Measurements from ENCODE around the gene OTUD7B. TPM values are rescaled to one million over a fixed set of nuclear protein-coding genes. Genes with fewer than 3 reads are reported as not detected.

OTUD7B gene
- total and polyA plus RNA-seq, 8 donors, result 2.6 to 16.9 (median 9.0) TPM

DNA sequence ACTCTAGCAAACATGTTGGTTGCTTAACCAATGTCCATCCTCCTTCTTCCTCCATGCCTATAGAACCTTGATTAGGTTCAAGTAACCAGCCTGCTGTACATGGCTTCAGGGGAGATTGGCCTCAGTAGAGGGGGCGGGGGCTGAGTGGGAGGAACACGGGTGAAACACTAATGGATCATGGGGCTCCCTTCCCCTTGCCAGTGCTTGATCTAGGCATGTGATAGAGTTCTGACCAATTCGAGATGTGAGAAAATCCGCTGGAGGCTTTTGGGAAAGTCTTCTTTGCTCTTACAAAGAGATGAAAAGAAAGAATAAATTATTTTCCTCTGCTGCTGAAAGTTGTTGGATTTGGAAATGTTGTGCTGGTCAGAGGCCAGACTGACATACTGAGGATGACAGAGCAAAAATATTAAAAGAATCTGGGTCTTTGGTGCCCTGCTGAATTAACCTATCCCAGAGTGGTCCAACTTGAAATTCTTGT is 5.2 kb upstream of the OTUD7B start:
- FAIRE-seq (no peak), ATAC-seq (no peak), DNase-seq (no peak)
- Histone ChIP-seq H3K4me1 (peaks cover 4 to 7% (median 5%) of the 10 kb centered on the region in 3 donors), H3K4me3 (no peak overlapping the region), H3K27ac (no peak overlapping the region), H3K36me3 (no peaks in the 10 kb centered on the region), H3K27me3 (no peaks in the 10 kb centered on the region), H3K9me3 (no peaks in the 10 kb centered on the region)
- 83 to 89% methylated on average over 4 of the region's 4 CpGs for WGBS, 2 donors
- no peak for TF ChIP-seq CTCF (IDR thresholded peaks at IDR 0.05)
- intact Hi-C loops (cut with DNase I), result no loop called here

DNA sequence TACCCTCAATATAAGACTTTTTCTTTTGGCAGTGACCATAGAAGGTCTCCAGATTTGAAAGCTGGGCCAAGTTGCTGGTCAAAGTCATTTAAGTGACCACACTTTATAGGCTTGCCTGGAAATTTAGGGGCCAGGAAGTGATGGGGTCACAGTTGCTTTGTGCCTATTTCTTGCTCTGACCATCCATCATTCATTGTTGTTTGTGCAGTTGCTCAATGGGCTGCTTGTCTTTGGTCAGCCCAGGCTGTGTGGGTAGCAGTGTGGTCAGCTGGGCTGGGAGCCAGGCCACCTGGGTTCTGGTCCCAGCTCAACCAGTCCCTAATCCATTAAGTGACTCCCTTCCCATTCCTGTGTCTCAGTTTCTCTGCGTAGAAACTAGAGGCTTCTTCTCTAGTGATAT is 2.1 kb upstream of the OTUD7B start:
- intact Hi-C loops (cut with DNase I), result no loop called here
- no peak for TF ChIP-seq CTCF (IDR thresholded peaks at IDR 0.05)
- no peaks in the 10 kb centered on the region for H3K36me3 ChIP-seq
- ATAC-seq (no peak), FAIRE-seq (no peak), DNase-seq (no peak)
- H3K4me3 ChIP-seq, result no peak overlapping the region
- 89 to 94% methylated on average over 1 of the region's 1 CpG for WGBS, 2 donors
- H3K9me3 ChIP-seq, result no peaks in the 10 kb centered on the region
- H3K4me1 ChIP-seq, result peaks cover 5 to 17% (median 15%) of the 10 kb centered on the region in 3 donors
- H3K27me3 ChIP-seq, result no peaks in the 10 kb centered on the region
- no peak overlapping the region for H3K27ac ChIP-seq

- Histone ChIP-seq H3K27me3 (no peaks in the 10 kb centered on the region), H3K27ac (peak overlapping the region; percentile 82 to 97 (median 90)), H3K36me3 (no peaks in the 10 kb centered on the region), H3K9me3 (no peaks in the 10 kb centered on the region), H3K4me3 (peak overlapping the region; percentile 62 to 94 (median 88)), H3K4me1 (peaks cover 10 to 31% (median 15%) of the 10 kb centered on the region in 3 donors)
- peak; percentile 61 to 72 (median 65) for ATAC-seq
- no peak for TF ChIP-seq CTCF (IDR thresholded peaks at IDR 0.05)
- no peak for FAIRE-seq
- 0% methylated on average over 29 of the region's 29 CpGs for WGBS, 2 donors
- DNase-seq, result peak in 5 of 6 donors; percentile 18 to 57 (median 52)
- intact Hi-C loops (cut with DNase I), result no loop called here
Observed at GRCh38 chr1:150009604-150010392, 728 bp downstream of the OTUD7B start.

GRCh38 chr1:150008699-150009098 is 1.8 kb downstream of the OTUD7B start:
- intact Hi-C loops (cut with DNase I), result no loop called here
- TF ChIP-seq CTCF (IDR thresholded peaks at IDR 0.05), result no peak
- DNase-seq (no peak), FAIRE-seq (no peak), ATAC-seq (peak in 1 of 4 donors; percentile 14)
- Histone ChIP-seq H3K4me1 (peaks cover 10 to 31% (median 15%) of the 10 kb centered on the region in 3 donors), H3K9me3 (no peaks in the 10 kb centered on the region), H3K27me3 (no peaks in the 10 kb centered on the region), H3K36me3 (no peaks in the 10 kb centered on the region), H3K27ac (peak overlapping the region in 2 of 4 donors; percentile 97), H3K4me3 (peak overlapping the region in 3 of 4 donors; percentile 88 to 94 (median 89))
- WGBS, 2 donors, result 10 to 12% methylated on average over 6 of the region's 6 CpGs

All from pancreas (tissue), 10 donors.